HG03108 (cell line): Measurements from ENCODE around the gene TAGLN.

ENCODE experiments used
- ATAC-seq: cut with Tn5 transposase; IDR thresholded peaks from one replicate; pipeline ENCODE4 v1.9.1; 2021; ENCODE audit warnings: moderate library complexity; ENCODE audit not compliant: unreplicated experiment

Gene TAGLN

DNA sequence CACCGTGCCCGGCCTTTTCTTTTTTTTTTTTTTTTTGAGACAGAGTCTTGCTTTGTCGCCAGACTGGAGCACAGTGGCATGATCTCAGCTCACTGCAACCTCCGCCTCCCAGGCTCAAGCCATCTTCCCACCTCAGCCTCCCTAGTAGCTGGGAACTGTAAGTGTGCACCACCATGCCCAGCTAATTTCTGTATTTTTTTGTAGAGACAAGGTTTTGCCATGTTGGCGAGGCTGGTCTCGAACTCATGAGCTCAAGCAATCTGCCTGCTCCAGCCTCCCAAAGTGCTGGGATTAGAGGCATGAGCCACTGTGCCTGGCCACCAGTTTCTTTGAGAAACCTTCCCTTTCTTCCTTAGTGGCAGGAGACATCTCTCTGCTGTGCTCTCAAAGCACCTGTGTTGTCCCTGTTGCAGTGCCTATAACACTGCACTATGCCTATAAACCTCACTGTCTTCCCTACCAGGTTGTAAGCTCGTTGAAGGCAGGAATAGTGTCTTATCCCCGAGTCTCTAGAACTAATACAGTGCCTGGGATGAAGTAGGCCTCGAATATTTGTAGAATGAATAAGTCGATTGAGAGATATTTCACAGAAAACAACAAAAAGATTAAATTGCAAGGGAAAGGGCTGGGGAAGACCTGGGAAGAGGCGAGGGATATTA, 13.7 kb downstream of the TAGLN start:
- no peak for ATAC-seq

DNA sequence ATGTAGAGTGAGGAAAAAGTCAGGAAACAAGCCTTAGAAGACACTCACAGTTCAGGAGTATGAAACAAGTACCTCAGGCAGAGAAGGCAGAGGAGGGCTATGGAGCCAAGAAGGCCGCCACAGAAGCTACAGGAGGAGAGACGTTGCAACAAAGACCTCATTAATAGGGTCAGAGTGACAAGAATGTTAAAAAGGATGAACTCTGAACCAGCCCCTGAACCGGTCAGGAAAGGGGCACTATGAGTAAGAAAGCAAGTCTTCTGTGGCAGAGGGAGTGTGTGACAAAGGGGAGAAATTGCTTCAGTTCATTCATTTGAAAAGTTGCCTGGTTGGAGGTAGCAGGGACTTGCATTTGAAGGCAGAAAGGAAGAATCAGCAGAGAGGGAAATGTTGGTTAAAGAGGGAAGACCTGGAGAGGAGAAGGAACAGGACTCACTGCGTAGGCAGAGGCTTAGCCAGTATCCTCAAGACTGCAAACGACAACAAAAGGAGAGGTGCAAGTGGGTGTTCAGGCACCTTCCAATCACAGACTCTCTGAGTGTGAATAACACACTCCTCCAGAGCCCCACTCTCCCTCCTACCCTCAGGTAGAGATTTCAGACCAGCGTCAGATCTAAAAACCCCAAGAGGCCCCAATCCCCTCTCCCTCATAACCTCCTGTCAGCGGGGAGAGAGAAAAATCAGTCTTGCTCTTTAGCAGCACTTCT, 15.4 kb downstream of the TAGLN start:
- no peak for ATAC-seq

DNA sequence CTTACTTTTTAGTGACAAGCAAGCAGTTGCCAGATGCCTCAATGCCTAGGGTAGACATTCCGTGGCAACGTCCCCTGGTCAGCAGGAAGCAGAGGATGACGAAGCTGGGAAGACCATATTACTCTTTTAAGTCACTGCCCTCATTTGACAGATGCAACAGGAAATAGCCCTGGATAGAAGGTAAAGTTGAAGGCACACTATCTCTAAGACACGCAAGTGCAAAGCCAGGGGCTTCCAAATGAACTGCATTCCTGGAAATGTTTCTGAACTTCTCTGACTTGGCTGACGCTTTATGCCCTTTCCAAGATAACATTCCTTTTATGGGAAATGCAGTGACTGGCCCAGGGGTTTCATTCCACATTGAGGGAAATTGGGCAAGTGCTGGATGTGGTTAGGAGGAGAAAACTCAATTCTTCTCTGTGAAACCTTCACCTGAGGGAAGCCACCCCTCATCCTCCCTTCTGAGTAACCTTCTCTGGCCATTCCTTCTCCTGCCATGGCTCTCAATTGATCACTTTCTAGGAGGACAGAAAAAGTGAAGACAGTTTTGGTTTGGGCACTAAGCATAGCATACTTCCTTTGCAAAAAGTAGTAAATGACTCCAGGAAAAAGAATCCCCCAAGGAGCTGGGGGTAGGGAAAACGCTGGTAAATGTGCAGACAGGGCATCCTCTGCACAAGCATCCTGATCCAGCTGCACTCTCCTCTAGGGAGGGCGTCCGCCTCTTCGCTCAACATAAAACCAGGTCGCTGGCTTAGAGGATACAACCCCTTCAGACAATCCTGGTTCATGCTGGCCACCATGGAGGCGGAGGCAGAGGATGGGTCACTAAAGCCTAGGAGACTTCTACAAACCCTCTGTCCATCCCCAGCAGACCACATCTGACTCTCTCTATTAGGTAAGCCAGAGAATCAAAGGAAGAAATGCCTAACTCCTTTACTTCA, 18.2 kb downstream of the TAGLN start:
- ATAC-seq, result no peak

DNA sequence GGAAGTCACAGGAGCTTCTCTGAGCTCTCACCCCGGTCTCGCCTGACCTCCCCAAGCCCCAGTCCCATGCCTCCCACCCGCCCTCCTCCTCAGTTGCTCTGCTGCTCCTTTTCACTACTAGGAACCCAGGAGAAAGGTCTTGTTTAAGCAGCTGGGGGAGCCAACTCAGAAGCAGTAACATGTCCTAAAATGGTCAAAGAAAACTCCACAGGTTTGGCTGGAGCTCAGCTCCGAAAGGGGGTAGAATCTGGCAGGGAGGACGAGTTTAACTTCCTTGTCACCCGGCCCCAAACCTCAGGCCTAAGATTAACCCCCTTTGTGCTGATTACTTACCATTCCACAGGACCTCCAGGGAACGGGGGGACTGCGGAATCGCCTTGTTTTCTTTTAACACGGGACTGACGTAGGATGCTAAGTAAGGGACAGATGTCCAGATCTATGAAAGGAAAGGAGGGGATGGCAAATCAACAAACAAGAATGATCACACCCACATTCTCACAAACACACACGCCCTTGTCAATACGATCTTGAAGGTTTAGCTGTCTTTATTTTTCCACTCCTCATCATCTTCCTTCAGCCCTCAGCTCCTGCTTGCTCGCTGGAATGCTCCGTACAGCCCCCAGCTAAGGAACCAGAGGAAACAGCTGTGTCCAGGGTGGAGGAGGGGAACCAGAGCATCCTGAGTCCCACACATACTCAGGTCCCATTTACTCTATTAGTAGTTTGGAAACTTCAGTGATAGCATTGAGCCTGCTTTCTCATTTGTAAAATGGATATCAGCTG, 19.2 kb downstream of the TAGLN start:
- no peak for ATAC-seq

DNA sequence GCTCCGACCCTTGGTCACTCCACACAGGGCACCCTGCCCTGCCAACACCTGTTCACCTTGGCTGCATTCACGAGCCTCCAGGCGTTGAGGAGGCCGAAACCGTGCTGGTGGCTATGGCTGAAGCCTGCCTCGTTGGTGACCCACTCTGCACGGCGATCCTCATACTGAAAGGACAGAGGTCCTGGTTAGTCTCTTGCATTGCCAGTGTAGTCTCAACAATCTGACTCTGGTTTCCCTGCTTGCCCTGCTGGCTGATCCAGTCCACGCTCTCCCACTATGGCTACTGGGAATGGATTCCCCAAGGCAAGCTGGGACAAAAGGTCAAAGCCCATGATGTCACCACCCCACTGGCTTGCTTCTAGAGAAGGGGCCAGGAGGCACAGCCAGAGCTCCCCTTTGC, 19.8 kb downstream of the TAGLN start:
- no peak for ATAC-seq

DNA sequence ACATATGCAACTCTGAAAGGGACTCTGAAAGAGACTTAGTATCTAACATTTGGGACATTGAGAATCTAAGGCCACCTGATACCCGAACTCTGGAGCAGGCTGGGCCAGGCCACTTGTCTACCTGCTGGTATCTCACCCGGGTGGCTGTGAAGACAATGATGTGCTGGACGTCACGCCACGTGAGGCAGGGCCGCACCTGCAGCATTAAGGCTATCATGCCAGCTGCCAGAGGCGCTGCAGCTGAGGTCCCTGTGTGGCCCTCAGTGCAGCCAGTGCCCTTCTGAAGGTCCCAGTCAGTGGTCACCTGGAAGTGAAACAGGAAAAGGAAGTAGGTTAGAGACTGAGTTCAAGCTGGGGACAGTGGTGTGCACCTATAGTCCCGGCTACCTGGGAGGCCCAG, 20.3 kb downstream of the TAGLN start:
- no peak for ATAC-seq

DNA sequence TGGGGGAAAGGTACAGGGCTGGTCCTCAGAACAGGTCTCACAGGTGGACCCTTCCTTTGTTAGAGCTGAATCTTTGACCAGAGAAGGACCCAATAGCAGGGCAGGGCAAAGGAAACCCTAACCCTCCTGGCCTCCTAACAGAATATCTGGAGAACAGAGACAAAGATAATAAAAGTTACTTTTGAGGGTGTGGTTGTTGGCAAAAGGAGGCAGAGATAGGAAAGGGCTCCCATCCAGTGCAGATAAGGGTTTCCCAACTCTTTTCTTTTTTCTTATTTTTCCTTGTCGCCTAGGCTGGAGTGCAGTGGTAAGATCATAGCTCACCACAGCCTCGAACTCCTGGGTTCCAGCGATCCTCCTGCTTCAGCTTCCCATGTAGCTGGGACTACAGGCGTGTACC, 20.8 kb downstream of the TAGLN start:
- ATAC-seq, result no peak

DNA sequence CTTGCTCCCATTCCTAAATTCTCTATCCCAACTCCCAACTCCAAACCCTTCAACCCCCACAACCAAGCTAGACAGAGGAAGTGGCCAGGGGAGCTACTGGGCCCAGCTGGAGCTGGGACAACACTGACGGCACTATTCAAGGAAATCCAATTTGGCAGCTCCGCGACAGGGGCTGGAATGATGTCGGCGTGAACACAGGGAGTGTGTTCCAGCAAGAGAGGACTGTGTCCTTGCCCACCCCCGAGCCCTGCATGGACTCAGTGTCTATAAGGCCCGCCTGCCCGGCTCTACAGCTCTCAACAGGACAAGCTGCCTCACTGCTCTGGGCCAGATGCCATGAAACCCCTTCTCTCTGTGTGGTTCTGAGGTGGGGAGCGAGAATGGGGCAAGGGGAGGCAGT, 21.4 kb downstream of the TAGLN start:
- no peak for ATAC-seq

DNA sequence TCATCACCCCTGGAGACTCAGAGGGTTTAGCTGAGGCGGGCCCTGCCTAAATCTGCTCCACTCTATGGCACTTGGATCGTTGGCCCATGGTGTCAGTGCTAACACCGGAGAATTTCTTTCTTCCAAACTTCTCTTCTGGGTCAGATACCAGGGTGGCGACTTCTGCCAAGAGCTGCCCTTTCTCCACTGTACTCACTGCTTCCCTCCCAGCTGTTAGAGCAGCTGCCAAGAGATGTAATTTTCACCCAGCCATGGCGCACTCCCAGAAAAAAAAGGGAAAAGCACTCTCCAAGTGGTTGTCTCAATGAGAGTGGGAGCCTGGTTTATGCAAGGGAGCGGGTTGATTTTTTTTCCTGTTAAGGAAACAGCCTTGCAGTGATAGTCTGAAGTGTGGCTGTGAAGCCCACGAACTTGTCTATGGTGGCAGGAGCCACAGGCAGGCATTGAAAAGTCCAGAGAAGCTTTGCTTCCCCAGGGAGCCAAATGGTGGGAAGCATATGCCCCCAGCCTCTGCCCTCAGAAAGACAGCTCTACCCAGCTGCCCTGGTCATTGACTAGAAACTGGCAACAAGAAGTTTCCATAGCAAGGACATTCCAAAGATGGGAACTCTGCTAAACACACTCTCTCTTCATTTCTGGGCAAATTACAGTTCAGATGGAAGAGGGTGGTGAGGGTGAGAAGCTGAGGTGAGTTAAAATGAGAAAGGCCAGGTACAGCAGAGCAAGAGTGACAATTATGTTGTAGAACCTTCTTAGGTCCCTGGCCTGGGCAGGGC, 22.0 kb downstream of the TAGLN start:
- no peak for ATAC-seq

DNA sequence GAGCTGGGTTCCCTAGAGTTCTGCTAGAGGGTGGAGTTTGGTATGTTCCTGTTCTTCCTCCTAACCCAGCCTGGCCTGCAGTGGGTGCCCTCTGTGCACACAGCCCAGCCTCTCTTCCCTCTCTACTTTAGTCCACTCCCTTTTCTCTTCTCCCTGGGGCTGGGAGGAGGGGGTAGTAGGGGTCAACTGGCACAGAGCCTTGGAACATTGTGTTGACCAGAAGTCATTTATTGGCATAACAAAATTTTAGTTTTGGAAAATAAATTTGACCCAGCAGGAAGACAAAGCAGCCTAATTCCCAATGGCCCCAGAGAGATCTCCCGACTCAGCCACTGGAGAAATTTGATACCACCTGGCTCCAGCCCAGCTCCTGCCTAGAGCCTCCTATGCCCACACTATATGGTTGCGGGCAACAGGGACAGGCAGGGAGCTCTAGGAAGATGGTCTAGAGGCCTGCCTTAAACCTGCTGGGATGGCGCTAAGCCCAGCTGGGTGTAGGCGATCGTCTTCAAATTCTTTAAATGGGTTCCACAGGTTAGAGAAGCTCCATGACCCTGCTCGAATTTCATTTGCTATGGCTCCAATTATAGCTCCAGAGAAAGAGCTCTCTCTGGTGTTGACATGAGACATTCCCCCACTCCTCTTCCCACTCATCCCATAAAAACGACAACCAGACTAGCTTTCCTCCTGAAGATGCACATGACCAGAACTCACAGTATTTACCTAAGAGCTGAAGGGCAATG, 22.8 kb downstream of the TAGLN start:
- no peak for ATAC-seq

DNA sequence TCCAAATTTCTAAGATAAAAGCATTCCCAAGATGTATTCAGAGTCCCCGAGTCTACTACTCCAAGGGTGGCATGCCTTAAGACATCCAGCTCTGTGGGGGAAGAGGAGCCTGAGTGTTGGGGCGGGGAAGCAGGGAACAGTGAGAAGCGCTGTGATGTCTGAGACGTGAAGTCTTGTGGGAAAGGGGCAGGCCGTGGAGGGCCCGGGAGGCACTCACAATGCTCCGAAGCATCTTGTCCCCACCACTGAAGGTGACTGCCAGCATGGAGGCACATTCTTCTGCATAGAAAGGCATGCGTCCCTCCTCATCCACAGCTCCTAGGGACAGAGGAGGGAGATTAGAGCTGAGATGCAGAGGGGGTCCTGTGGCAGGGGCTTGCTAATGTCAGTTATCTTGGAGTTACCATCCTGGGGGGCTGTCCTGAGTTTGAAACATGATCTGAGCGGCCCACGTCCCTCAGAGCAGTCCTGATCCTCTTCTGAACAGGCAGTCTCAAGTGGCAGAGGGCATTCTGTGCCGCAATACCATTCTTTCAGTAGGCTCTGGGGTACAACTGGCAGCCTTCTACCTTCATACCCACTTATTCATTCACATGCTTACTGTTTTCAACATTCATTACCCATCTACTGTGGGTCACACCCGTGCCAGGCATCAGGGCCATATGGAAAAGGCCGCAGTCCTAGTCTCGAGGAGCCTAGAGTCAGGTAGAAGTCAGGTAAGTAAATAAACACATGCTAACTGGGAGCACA, 24.0 kb downstream of the TAGLN start:
- ATAC-seq, result no peak

DNA sequence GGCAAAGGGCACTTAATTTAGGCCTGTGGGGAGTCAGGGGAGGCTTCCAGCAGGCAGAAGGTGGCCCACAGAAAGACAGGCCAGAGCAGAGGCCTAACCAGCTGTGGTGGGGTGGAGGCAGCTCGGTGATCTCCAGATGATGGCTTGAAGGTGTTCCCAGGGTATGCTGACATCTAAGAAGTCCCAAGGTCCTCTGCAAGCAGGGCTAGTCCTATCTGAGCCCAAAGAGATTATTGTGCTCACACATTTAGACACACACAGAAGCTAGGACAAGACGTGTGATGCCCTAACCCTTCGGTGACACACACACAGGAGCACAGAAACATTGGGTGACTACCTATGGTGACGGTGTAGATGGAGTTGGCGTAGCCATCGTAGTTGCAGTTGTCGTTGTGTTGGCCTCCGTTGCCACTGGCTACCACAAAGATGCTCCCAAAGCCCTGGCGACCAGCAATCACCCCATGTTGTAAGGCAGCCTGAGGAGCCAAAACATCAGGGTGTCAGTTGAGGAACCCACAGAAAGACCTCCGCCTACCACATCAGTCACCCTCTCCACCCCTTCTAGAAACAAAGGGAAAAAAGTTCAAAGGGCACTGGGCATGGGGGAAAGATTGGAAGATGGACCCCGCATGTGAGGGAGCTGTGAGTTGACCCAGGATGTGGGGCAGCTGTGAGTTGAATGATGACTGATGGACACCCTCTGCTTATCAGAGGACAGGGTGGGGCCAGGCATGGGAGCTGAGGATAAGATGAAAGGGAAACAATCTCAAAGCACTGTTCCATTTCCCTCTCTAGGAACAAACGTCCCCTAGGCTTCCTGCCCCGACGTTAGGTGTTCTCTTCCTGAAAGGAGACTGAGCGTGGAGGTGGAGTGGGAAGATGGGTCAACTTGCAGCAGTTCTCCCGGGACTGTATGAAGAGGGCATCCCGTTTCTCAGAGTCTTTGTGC, 24.8 kb downstream of the TAGLN start:
- no peak for ATAC-seq

DNA sequence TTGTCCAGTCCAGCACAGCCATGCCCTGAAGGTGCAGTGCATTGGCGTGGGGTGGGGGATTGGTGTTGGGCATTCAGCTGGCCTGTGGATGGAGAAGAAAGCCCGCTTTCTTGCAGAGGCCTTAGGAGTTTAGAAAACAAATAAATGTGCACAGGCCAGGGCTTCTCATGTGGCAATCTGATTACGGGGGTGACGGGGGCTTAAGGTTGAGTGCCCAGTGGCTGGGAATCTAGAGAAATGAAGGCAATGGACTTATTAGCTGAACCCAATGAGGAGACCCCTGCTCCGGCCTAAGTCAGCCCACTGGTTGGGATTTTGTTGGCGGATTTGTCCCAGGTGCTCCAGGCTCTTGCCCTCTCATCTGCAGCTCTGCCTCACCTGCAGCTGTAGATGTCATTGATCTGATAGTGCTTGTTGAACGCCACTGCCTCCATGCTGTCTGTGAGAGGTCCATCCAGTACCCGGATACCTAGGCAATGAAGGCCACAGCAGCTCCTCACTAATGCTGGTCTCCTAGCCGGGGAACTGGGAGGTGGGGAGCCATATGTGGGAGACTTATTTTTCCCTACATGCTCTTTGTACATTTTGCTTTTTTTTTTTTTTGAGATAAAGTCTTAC, 26.5 kb downstream of the TAGLN start:
- ATAC-seq, result no peak

DNA sequence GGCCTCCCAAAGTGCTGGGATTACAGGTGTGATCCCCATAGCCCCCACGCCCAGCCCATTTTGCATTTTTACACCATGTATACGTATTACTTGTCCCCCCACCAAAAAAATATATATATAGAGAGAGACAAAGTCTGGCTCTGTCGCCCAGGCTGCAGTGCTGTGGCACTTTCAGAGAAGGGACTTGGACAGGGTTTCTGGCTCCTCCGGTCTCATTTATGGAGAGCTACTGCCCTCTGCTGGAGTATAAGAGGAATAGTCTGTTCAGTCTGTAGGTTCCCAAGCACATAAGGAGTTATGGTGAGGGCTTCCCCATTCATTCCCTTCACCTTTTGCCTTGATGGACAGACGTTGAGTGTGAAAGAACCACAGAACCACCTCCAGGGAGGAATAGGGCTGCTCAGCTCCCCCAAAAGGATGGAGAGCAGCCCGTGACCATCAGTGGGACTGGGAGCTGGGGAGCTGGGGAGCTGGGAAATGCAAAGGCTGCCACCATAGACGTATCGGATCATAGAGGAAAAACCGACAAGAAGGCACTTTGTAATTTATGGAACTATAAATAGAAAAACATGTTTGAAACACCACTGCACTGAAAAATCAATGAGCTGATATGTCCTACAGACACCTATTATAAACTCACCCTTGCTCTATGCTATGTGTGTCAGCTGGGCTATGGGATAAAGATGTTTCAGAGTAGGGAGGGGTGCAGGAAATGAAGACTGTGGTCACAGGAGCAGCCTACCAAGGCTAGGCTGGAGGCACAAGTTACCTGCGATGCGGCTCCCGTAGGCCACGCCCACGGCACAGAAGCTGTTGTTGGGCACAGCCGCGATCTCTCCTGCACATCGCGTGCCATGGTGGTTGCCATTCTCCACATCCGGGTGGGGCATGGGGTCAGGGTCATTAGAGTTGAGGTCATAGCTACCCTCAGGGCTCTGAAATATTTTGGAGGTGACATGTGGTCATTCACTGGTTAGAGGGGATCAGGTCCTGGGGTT, 27.5 kb downstream of the TAGLN start:
- ATAC-seq, result no peak

DNA sequence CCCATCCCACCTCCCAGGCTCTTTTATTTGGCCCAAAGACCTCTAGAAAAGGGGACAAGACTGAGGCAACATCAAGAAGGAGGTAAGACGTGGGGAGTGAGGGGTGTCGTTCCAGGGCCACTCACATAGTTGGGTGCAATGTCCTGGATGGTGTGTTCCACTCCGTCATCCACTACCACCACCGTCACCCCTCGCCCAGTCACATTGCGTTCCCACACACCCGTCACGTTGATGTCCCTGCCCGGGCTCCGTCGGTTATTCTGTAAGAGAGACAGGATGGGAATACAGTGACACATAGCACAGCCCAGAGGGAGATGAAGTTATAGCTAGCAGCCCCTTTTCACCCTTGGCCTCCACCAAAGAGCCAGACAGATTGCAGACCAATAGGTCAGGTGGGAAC, 28.9 kb downstream of the TAGLN start:
- ATAC-seq, result no peak

DNA sequence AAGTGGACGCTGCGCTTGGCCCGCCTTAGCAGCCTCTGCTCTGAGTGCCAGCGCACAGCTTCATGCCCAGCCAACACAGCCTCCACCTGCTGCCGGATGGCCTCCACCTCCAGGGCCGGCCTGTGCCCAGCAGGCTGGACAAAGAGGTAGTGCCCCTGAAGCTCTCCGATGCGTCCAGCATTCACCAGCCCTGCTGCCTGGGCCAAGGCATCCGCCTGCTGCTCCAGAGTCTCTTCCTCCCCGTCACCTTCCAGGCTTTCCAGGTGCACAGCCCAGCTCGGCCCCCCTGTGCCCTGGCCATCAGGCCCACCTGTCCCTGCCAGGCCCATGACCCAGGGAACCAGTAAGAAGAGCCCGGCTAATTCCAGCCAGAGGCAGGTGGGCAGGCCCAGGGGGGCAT, 30.2 kb downstream of the TAGLN start:
- ATAC-seq, result no peak
